ENCODE measurements around the gene CCL25. TPM values are rescaled to one million over a fixed set of nuclear protein-coding genes. Genes with fewer than 3 reads are reported as not detected.
A peak's percentile ranks its signal among the peaks of the same experiment; 100 is the strongest.

The CCL25 gene
- total RNA-seq, 1 experiment from 2014 or later = not detected

DNA sequence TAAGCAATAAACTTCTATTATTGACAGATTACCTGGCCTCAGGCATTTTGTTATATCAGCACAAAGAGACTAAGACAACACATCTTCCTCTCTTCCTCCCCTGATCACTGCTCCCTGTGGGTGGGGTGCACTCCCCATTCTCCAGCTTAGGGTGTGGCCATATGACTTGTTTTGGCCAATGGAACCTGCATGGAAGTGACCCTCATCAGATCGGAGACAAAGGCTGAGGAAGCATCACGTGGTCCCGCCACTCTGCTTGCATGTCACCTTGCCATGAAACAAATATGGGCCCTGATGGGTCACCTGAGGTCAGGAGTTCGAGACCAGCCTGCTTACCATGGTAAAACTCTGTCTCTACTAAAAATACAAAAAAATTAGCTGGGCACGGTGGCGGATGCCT, 13.7 kb upstream of the CCL25 start:
- H3K4me2 ChIP-seq (ENCODE audit: low read depth, low read length, poor library complexity, severe bottlenecking) = no peak overlapping the region
- no peak for DNase-seq
- H3K36me3 ChIP-seq (ENCODE audit: insufficient read depth, low read length) = no peaks in the 10 kb centered on the region
- no peak overlapping the region for H2AFZ ChIP-seq (ENCODE audit: low read length)
- no peak overlapping the region for H3K27ac ChIP-seq (ENCODE audit: low read length)
- H3K4me1 ChIP-seq (ENCODE audit: low read length) = no peaks in the 10 kb centered on the region
- no peaks in the 10 kb centered on the region for H3K79me2 ChIP-seq (ENCODE audit: low read length)
- H3K4me3 ChIP-seq (ENCODE audit: low read length) = no peak overlapping the region
- no peaks in the 10 kb centered on the region for H3K27me3 ChIP-seq (ENCODE audit: low read length)
- no peaks in the 10 kb centered on the region for H4K20me1 ChIP-seq (ENCODE audit: insufficient read depth, low read depth, low read length)
- no peaks in the 10 kb centered on the region for H3K9me3 ChIP-seq (ENCODE audit: low read length)
- no peaks in the 10 kb centered on the region for H3K9me2 ChIP-seq (replicated peaks; ENCODE audit: insufficient read depth, low read length)
- no peak overlapping the region for H3K9ac ChIP-seq (ENCODE audit: low read length)

DNA sequence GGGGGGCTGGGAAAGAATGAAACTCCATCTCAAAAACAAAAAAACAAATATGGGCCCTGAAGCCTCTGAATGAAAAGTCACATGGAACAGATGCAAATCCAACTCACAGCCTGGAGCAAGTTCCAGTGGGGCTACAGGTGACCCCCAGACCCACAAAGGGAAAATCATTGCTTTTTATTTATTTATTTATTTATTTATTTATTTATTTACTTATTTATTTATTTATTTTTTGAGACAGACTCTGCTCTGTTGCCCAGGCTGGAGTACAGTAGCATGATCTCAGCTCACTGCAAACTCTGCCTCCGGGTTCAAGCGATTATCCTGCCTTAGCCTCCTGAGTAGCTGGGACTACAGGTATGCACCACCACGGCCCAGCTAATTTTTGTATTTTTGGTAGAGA, 13.3 kb upstream of the CCL25 start:
- no peak overlapping the region for H3K27ac ChIP-seq (ENCODE audit: low read length)
- H3K9ac ChIP-seq (ENCODE audit: low read length) = no peak overlapping the region
- H3K79me2 ChIP-seq (ENCODE audit: low read length) = no peaks in the 10 kb centered on the region
- H3K9me2 ChIP-seq (replicated peaks; ENCODE audit: insufficient read depth, low read length) = no peaks in the 10 kb centered on the region
- no peak overlapping the region for H2AFZ ChIP-seq (ENCODE audit: low read length)
- no peaks in the 10 kb centered on the region for H3K9me3 ChIP-seq (ENCODE audit: low read length)
- H3K27me3 ChIP-seq (ENCODE audit: low read length) = no peaks in the 10 kb centered on the region
- DNase-seq = no peak
- H3K4me1 ChIP-seq (ENCODE audit: low read length) = no peaks in the 10 kb centered on the region
- H3K36me3 ChIP-seq (ENCODE audit: insufficient read depth, low read length) = no peaks in the 10 kb centered on the region
- no peak overlapping the region for H3K4me2 ChIP-seq (ENCODE audit: low read depth, low read length, poor library complexity, severe bottlenecking)
- no peaks in the 10 kb centered on the region for H4K20me1 ChIP-seq (ENCODE audit: insufficient read depth, low read depth, low read length)
- H3K4me3 ChIP-seq (ENCODE audit: low read length) = no peak overlapping the region

DNA sequence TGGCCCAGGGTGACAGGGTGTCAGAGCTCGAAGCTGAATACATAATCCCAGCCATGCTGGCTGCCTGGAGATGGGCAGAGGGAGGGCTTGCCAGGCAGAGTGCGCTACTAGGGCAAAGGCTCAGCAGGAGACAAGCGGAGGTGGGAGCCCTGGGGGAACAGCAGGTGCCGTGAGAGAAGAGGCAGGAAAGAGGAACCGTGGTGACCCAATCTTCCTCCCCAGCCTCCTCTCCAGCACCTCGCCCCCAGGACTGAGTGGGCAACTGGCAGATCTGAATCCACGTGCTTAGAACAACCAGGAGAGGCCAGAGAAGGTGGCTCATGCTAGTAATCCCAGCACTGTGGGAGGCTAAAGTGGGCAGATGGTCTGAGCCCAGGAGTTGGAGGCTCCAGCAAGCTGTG, 11.0 kb upstream of the CCL25 start:
- H3K27ac ChIP-seq (ENCODE audit: low read length) = no peak overlapping the region
- no peaks in the 10 kb centered on the region for H3K79me2 ChIP-seq (ENCODE audit: low read length)
- no peaks in the 10 kb centered on the region for H3K4me1 ChIP-seq (ENCODE audit: low read length)
- H3K9ac ChIP-seq (ENCODE audit: low read length) = no peak overlapping the region
- H3K4me3 ChIP-seq (ENCODE audit: low read length) = no peak overlapping the region
- H3K4me2 ChIP-seq (ENCODE audit: low read depth, low read length, poor library complexity, severe bottlenecking) = no peak overlapping the region
- H3K9me3 ChIP-seq (ENCODE audit: low read length) = no peaks in the 10 kb centered on the region
- H3K36me3 ChIP-seq (ENCODE audit: insufficient read depth, low read length) = no peaks in the 10 kb centered on the region
- DNase-seq = no peak
- no peaks in the 10 kb centered on the region for H3K27me3 ChIP-seq (ENCODE audit: low read length)
- no peak overlapping the region for H2AFZ ChIP-seq (ENCODE audit: low read length)
- no peaks in the 10 kb centered on the region for H3K9me2 ChIP-seq (replicated peaks; ENCODE audit: insufficient read depth, low read length)
- H4K20me1 ChIP-seq (ENCODE audit: insufficient read depth, low read depth, low read length) = no peaks in the 10 kb centered on the region

GRCh38 chr19:8042900-8043299, 9.7 kb upstream of the CCL25 start:
- Histone ChIP-seq H3K4me2 (ENCODE audit: low read depth, low read length, poor library complexity, severe bottlenecking) (no peak overlapping the region), H3K4me1 (ENCODE audit: low read length) (no peaks in the 10 kb centered on the region), H3K36me3 (ENCODE audit: insufficient read depth, low read length) (no peaks in the 10 kb centered on the region), H3K4me3 (ENCODE audit: low read length) (no peak overlapping the region), H3K27ac (ENCODE audit: low read length) (no peak overlapping the region), H3K9ac (ENCODE audit: low read length) (no peak overlapping the region), H3K79me2 (ENCODE audit: low read length) (no peaks in the 10 kb centered on the region), H3K27me3 (ENCODE audit: low read length) (no peaks in the 10 kb centered on the region), H3K9me2 (replicated peaks; ENCODE audit: insufficient read depth, low read length) (no peaks in the 10 kb centered on the region), H3K9me3 (ENCODE audit: low read length) (no peaks in the 10 kb centered on the region), H4K20me1 (ENCODE audit: insufficient read depth, low read depth, low read length) (no peaks in the 10 kb centered on the region), H2AFZ (ENCODE audit: low read length) (no peak overlapping the region)
- no peak for DNase-seq

GRCh38 chr19:8044018-8044417, 8.5 kb upstream of the CCL25 start:
- no peaks in the 10 kb centered on the region for H3K9me3 ChIP-seq (ENCODE audit: low read length)
- no peak overlapping the region for H3K9ac ChIP-seq (ENCODE audit: low read length)
- no peak overlapping the region for H3K4me2 ChIP-seq (ENCODE audit: low read depth, low read length, poor library complexity, severe bottlenecking)
- H3K36me3 ChIP-seq (ENCODE audit: insufficient read depth, low read length) = no peaks in the 10 kb centered on the region
- no peak overlapping the region for H3K27ac ChIP-seq (ENCODE audit: low read length)
- no peak for DNase-seq
- H2AFZ ChIP-seq (ENCODE audit: low read length) = no peak overlapping the region
- no peaks in the 10 kb centered on the region for H4K20me1 ChIP-seq (ENCODE audit: insufficient read depth, low read depth, low read length)
- no peaks in the 10 kb centered on the region for H3K79me2 ChIP-seq (ENCODE audit: low read length)
- no peaks in the 10 kb centered on the region for H3K27me3 ChIP-seq (ENCODE audit: low read length)
- no peaks in the 10 kb centered on the region for H3K9me2 ChIP-seq (replicated peaks; ENCODE audit: insufficient read depth, low read length)
- H3K4me1 ChIP-seq (ENCODE audit: low read length) = no peaks in the 10 kb centered on the region
- H3K4me3 ChIP-seq (ENCODE audit: low read length) = no peak overlapping the region

DNA sequence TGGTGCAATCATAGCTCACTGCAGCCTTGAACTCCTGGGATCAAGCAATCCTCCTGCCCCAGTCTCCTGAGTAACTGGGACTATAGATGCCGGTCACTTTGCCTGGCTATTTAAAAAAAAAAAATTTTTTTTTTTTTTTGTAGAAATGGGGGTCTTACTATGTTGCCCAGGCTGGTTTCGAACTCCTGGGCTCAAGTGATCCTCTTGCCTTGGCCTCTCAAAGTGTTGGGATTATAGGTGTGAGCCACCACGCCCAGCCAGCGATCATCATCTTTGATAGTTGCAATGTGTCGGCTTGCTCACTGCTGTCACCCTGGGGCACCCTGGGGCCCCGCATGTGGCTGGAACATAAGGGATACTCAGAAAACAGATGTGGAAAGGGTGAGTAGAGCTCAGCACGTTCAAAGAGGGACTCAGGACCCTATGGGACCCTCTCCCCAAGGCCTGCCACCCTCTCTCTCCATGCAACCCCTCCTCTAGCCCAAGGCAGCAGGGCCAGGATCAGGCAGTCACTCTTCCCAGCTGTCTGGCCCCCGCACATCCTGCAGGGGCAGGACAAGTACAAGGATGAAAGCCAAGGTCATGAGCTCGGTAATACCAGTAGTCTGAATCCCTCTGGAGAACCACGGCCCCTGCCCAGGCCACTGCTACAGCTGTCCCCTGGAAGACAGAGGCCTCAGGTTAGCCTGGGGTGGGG, 6.5 kb upstream of the CCL25 start:
- Histone ChIP-seq H3K9ac (ENCODE audit: low read length) (no peak overlapping the region), H3K27ac (ENCODE audit: low read length) (no peak overlapping the region), H3K79me2 (ENCODE audit: low read length) (no peaks in the 10 kb centered on the region), H3K9me2 (replicated peaks; ENCODE audit: insufficient read depth, low read length) (no peaks in the 10 kb centered on the region), H3K27me3 (ENCODE audit: low read length) (no peaks in the 10 kb centered on the region), H4K20me1 (ENCODE audit: insufficient read depth, low read depth, low read length) (no peaks in the 10 kb centered on the region), H3K9me3 (ENCODE audit: low read length) (no peaks in the 10 kb centered on the region), H3K4me3 (ENCODE audit: low read length) (no peak overlapping the region), H3K4me2 (ENCODE audit: low read depth, low read length, poor library complexity, severe bottlenecking) (no peak overlapping the region), H3K4me1 (ENCODE audit: low read length) (no peaks in the 10 kb centered on the region), H3K36me3 (ENCODE audit: insufficient read depth, low read length) (no peaks in the 10 kb centered on the region), H2AFZ (ENCODE audit: low read length) (no peak overlapping the region)
- no peak for DNase-seq

DNA sequence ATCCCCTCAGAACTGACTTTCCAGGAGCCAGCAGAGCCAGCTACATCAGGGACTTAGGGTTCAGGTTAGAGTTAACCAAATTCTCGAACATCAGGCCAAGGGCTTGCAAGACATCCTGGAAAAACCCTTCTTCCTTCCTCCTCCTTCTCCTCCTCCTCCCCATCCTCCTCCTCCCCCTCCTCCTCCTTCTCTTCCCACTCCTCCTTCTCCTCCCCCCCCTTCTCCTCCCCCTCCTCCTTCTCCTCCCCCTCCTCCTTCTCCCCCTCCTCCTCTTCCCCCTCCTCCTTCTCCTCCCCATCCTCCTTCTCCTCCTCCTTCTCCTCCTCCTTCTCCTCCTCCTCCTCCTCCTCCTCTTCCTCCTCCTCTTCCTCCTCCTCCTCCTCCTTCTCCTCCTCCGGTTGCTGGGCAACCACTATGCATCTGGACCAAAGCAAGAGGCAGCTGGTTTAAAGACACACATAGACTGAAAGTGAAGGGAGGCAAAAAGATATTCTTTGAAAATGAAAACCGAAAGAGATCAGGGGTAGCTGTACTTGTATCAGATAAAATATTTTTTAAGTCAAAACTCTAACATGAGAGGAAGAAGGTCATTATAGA, 5.9 kb upstream of the CCL25 start:
- Histone ChIP-seq H3K36me3 (ENCODE audit: insufficient read depth, low read length) (no peaks in the 10 kb centered on the region), H3K79me2 (ENCODE audit: low read length) (no peaks in the 10 kb centered on the region), H3K4me2 (ENCODE audit: low read depth, low read length, poor library complexity, severe bottlenecking) (no peak overlapping the region), H3K4me3 (ENCODE audit: low read length) (no peak overlapping the region), H2AFZ (ENCODE audit: low read length) (no peak overlapping the region), H4K20me1 (ENCODE audit: insufficient read depth, low read depth, low read length) (no peaks in the 10 kb centered on the region), H3K4me1 (ENCODE audit: low read length) (no peaks in the 10 kb centered on the region), H3K9me2 (replicated peaks; ENCODE audit: insufficient read depth, low read length) (no peaks in the 10 kb centered on the region), H3K9ac (ENCODE audit: low read length) (no peak overlapping the region), H3K9me3 (ENCODE audit: low read length) (no peaks in the 10 kb centered on the region), H3K27ac (ENCODE audit: low read length) (no peak overlapping the region), H3K27me3 (ENCODE audit: low read length) (no peaks in the 10 kb centered on the region)
- DNase-seq = no peak

DNA sequence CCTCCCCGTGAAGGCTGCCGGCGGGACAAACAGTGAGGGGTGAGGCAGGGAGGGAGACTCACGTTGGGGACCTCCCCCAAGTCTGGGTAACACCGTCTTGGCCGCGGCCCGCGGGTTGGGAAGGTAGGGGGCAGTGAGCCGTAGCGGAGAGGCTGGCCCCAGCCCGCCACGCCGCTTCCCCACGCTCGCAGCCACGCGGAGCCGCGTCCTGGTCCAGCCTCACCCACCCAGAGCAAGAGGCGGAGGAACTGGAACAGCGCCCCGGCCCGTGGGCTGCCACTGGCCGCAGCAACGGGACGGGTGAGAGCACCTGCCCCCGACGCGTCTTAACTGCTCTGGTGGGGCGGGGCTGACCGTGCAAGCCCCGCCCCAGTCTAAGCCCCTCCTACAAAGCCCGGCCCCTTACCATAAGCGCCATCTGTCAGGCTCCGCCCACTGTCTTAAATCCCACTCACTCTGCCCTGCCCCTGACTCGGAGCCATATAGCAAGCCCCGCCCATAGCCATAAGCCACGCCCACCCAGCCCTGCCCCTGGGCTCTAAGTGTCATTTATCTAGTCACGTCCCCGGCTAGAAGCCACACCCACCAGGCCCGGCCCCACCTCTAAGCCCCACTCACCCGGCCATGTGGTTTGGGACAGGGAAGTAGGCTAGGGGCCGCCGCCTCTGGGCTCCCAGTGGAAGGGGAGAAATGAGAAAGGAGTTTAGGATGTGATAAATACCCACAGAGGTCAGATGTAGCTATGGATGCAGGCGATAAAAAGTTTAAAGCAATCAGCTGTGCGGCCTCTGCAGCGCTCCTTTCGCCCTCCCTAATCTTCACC, 2.1 kb upstream of the CCL25 start:
- no peaks in the 10 kb centered on the region for H3K4me1 ChIP-seq (ENCODE audit: low read length)
- H3K27me3 ChIP-seq (ENCODE audit: low read length) = no peaks in the 10 kb centered on the region
- H3K9me3 ChIP-seq (ENCODE audit: low read length) = no peaks in the 10 kb centered on the region
- no peak overlapping the region for H3K4me3 ChIP-seq (ENCODE audit: low read length)
- H3K4me2 ChIP-seq (ENCODE audit: low read depth, low read length, poor library complexity, severe bottlenecking) = no peak overlapping the region
- no peaks in the 10 kb centered on the region for H4K20me1 ChIP-seq (ENCODE audit: insufficient read depth, low read depth, low read length)
- DNase-seq = peak; percentile 94
- H3K27ac ChIP-seq (ENCODE audit: low read length) = no peak overlapping the region
- no peaks in the 10 kb centered on the region for H3K79me2 ChIP-seq (ENCODE audit: low read length)
- H3K9me2 ChIP-seq (replicated peaks; ENCODE audit: insufficient read depth, low read length) = no peaks in the 10 kb centered on the region
- no peak overlapping the region for H3K9ac ChIP-seq (ENCODE audit: low read length)
- H2AFZ ChIP-seq (ENCODE audit: low read length) = no peak overlapping the region
- no peaks in the 10 kb centered on the region for H3K36me3 ChIP-seq (ENCODE audit: insufficient read depth, low read length)
